GM19468 (cell line): ENCODE results near the gene TNFRSF14.

Experiments
- ATAC-seq: cut with Tn5 transposase; IDR thresholded peaks from one replicate; pipeline ENCODE4 v1.9.1; 2021; ENCODE audit warnings: mild to moderate bottlenecking, moderate library complexity, moderate number of reproducible peaks; ENCODE audit not compliant: unreplicated experiment; ENCODE audit errors: extremely low read depth

Gene TNFRSF14

GRCh38 chr1:2584686-2585317 is 28.6 kb downstream of the TNFRSF14 start:
- no peak for ATAC-seq

- no peak for ATAC-seq
Measured at GRCh38 chr1:2585318-2586092, 29.3 kb downstream of the TNFRSF14 start.

GRCh38 chr1:2586154-2587070 is 30.2 kb downstream of the TNFRSF14 start, which contains the start of gene PRXL2B:
TSS of gene PRXL2B (plus strand) at chr1:2586777. CDS start at chr1:2586886, 109 bp downstream.
- ATAC-seq: peak; percentile 52

GRCh38 chr1:2587071-2587859 is 31.1 kb downstream of the TNFRSF14 start:
- ATAC-seq: no peak

- ATAC-seq: no peak
Measured at GRCh38 chr1:2587860-2588571, 31.8 kb downstream of the TNFRSF14 start.

- ATAC-seq: no peak
Measured at GRCh38 chr1:2588661-2589430, 32.7 kb downstream of the TNFRSF14 start.

GRCh38 chr1:2589431-2590232 is 33.5 kb downstream of the TNFRSF14 start:
- no peak for ATAC-seq

- ATAC-seq: no peak
Measured at GRCh38 chr1:2590233-2591141, 34.3 kb downstream of the TNFRSF14 start.

- ATAC-seq: no peak
Measured at GRCh38 chr1:2591233-2591580, 35.0 kb downstream of the TNFRSF14 start.

GRCh38 chr1:2591581-2592261 is 35.5 kb downstream of the TNFRSF14 start:
- no peak for ATAC-seq

- ATAC-seq: no peak
Measured at GRCh38 chr1:2592672-2593071, 36.5 kb downstream of the TNFRSF14 start.

- ATAC-seq: no peak
Measured at GRCh38 chr1:2593251-2593878, 37.2 kb downstream of the TNFRSF14 start.

GRCh38 chr1:2594001-2594640 is 38.0 kb downstream of the TNFRSF14 start:
- no peak for ATAC-seq

- ATAC-seq: no peak
Measured at GRCh38 chr1:2594641-2595131, 38.5 kb downstream of the TNFRSF14 start.

- no peak for ATAC-seq
Measured at GRCh38 chr1:2595261-2595811, 39.2 kb downstream of the TNFRSF14 start.
